GM21381 (cell line): ENCODE data around the gene TECPR2.
"Not testable (repeated sequence)": the region's sequence is repeated elsewhere in the genome, so short reads cannot be mapped to it uniquely, and the experiment has no call there.

ENCODE experiments used
- ATAC-seq: cut with Tn5 transposase; IDR thresholded peaks from one replicate; pipeline ENCODE4 v1.9.1; 2021; ENCODE audit warnings: mild to moderate bottlenecking, moderate library complexity; ENCODE audit not compliant: unreplicated experiment

The TECPR2 gene

DNA sequence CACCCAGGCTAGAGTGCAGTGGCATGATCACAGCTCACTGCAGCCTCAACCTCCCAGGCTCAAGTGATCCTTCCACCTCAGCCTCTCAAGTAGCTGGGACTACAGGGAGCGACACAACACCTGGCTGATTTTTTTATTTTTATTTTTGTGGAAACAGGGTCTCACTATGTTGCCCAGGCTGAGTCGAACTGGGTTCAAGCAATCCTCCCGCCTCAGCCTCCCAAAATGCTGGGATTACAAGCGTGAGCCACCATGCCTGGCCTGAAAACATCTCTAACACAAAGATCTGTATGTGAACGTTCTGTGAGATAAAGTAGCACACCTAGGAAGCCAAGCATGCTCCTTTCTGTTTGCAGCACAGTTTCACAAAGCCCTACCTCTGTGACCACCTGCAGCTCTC, 157.0 kb downstream of the TECPR2 start:
- ATAC-seq: not testable (repeated sequence)

- no peak for ATAC-seq
Measured at GRCh38 chr14:102523200-102523568, 160.4 kb downstream of the TECPR2 start.

DNA sequence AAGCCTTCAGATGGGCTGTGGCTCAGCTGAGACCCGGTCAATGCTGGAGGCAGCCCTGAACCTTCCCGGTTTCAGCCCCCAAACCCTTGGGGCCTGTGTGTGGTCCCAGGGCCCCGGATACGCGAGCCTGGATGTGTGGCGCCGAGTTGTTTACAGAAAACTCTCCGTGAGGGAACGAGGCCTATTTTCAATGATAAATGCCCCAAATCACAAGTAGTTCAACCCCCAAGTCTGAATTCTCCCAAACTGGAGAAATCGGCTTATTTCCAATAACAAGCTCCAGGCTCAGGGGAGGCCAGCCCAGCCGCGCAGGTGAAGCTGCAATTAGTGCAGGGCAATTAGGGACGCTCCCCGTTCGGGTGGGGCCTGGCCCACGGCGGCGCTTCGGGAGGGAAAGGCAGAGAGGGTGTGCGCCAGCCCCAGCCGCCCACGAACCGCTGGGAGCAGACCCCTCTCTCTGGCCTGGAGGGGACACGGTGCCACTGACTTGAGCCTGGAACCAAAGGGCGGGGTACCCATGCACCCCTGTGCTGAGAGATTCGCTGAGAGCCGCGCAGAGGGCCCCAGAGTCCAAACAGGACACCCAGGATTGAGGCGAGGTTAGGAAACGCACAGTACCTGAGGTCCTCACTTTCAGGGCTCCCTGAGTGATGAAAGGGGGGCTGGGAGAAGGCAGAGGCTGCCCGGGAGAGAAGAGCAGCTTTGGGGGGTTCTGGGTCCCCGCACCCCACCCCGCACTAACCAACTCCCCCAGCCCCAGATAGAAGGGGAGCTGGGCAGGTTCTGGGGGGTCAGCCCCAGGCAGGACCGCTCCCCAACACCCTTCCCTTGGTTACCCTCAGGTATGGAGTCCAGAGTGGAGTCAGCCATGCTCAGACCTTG, 161.1 kb downstream of the TECPR2 start:
- ATAC-seq: peak; percentile 2

DNA sequence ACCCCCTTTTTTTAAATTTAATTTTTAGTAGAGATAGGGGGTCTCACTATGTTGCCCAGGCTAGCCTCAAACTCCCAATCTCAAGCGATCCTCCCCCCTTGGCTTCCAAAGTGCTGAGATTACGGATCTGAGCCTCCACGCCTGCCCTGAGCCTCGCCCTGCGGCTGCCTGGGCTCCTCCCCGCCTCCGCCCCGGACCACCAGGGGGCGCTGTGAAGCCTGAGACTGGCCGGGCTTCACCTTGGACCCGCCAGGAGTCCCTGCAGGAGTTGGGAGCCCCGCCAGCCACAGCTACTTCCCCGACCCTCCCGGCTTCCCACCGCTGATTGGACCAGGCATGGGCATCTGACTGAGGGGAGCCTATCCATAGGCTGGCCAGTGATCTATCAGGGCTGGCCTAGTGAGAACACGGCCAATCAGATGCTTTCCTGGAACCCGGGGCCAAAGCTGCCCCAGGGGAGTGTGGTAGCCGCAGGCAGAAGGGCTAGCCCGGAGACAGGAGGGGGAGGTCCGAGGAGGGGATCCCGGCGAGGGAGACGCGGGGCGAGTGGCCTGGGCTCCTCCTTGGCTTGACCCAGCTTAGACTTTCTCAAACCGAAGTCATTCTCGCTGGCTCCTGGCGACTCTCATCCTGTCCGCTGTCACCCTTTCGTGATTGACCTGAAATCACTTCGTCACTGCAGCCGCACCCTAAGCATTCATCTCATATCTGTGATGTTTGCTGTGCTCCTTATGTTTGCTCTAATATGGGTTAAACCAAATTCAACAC, 161.9 kb downstream of the TECPR2 start:
- ATAC-seq: peak; percentile 96

GRCh38 chr14:102525219-102525928, 162.6 kb downstream of the TECPR2 start:
- ATAC-seq: peak; percentile 16

DNA sequence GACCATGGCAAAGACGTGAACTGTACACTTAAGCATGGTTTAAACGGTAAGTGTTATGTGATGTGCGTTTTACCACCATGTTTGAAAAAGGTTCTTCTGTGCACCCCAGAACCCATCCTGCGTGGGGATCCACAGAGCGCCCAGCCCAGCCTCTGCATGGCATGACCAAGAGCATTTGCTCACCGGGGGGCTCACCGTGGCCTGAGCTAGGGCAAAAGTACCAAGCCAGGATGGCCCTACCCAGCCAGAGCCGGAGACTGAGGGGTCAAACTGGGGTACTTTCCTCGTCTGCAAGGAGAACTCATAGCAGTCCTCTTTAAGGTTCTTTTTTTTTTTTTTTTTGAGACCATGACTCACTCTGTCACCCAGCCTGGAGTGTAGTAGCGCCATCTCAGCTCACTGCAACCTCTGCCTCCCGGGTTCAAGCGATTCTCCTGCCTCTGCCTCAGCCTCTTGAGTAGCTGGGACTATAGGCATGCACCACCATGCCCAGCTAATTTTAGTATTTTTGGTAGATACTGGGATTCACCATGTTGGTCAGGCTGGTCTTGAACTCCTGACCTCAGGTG, 163.3 kb downstream of the TECPR2 start:
- ATAC-seq: no peak

DNA sequence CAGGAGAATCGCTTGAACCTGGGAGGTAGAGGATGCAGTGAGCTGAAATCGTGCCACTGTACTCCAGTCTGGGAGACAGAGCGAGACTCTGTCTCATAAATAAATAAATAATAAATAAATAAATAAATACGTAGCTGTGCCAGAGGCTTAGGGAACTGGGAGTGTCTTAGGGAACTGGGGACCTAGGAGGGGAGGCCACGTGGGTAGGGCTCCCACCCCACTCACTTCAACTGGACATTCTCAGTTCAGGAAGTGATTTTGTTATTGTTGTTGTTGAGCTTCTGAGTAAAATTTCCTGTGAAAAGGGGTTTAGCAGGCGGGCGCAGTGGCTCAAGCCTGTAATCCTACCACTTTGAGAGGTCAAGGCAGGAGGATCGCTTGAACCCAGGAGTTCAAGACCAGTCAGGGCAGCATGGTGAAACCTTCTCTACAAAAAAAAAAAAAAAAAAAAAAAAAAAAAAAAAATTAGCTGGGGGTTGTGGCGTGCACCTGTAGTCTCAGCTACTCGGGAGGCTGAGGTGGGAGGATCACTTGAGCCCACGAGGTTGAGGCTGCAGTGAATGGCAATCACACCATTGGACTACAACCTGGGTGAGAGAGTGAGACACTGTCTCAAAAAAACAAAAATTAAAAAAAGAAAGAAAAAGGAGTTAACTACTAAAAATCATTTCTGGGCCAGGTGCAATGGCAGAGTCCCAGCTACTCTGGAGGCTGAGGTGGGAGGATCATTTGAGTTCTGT, 165.9 kb downstream of the TECPR2 start:
- ATAC-seq: no peak

- no peak for ATAC-seq
Measured at GRCh38 chr14:102530828-102531478, 168.2 kb downstream of the TECPR2 start.

GRCh38 chr14:102532204-102532658, 169.5 kb downstream of the TECPR2 start:
- no peak for ATAC-seq

DNA sequence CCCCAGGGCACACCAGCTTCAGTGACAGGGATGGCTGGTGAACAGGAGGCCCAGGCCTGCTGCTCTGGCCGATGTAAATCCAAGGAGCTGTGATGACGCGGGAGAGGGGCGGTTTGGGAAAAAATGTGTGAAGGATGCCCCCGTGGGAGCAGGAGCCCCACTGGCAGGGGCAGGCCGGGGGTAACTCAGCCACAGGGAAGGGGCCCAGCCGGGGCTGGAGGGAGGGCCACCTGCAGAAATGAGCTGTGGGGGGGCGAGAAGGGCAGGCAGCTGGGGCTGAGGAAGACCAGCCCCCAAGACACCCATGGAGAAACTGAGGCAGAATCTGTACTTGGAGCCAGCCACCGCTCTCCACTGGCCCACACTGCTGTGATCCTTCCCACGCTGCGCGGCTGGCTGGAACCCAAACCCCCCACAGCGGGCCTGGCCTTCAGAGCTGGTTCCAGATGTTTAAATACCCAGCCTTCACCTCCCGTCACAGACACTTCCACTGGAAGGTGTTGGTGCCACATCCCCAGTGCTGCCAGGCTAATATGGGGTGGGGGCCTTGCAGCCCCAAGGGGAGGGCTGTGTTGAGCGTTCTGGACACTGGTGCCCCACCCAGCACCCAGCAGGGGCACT, 175.3 kb downstream of the TECPR2 start:
- ATAC-seq: no peak

DNA sequence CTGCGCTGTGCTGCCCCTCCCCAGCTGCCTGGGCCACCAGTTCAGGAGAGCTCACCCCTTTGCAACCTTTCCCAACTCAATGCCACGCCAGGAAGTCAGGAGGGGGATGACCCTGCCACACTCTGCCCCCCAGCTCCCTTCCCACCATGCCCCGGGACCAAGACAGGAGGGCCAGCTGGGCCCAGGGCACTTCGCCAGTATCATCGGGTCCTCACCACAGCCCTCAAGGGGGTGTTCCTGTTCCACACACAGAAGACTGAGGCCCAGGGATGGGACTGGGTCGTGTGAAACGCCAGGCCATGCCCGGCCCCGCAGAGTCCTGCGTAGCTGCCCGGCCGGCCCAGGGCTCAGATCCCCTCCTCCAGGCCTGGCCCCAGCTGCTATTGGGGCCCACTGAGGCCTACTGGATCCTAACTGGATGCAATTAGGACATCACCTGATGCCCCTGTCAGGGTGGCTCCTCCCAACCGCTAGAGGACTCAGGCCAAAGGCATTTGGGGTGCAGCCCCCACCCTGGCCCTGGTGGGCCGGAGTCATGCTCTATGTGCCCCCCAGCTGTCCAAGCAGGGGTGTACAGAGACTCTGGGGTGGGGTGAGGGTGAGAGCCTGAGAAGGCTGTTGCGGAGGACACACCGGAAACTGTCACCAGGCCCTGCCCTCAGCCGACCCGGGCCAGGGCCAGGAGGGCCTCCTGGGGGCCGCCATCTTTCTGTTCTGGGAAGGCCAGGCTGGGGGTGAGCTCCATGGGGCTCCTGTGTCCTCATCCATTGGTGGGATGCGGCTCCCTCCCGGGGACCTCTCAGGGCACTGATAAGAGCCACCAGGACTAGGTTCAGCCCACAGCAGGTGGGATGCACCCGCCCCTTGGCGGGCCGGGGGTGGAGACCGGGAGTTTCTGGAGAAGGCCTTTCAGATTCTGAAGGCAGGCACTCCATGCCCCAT, 176.1 kb downstream of the TECPR2 start:
- ATAC-seq: no peak

DNA sequence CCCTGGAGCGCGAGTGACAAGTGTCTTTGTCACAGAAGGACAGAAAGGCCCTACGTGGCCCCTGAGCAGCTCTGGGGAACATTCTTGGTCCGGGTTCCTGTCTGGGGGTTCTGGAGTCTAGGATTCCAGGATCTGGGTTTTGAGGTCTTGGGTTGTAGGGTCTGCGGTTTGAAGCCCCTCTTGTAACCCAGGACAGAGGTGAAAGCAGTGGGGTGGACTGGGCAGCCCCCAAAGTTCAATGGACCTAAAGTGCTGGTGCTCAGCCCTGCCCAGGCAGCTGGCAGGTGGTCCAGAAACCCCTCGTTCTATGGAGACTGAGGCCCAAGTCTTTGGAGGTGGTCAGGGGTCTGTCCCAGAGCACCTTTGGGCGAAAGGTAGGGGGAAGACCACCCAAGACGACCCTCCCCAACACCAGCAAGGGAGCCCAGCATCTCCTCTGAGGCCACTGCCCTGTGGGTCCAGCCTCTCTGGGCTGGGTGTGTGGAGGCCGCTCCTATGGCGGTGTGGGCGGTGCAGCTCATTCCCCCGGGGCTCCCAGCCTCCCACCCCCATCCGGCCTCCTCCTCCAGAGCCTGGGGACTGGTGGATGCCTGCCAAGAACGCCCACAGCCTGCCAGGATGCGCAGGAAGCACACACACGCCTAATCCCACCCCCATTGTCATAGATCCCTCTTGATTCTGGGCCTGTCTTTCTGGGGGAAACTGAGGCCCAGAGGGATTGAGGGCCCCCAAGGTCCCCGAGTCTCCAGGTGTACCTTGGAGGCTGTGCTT, 177.0 kb downstream of the TECPR2 start:
- no peak for ATAC-seq

DNA sequence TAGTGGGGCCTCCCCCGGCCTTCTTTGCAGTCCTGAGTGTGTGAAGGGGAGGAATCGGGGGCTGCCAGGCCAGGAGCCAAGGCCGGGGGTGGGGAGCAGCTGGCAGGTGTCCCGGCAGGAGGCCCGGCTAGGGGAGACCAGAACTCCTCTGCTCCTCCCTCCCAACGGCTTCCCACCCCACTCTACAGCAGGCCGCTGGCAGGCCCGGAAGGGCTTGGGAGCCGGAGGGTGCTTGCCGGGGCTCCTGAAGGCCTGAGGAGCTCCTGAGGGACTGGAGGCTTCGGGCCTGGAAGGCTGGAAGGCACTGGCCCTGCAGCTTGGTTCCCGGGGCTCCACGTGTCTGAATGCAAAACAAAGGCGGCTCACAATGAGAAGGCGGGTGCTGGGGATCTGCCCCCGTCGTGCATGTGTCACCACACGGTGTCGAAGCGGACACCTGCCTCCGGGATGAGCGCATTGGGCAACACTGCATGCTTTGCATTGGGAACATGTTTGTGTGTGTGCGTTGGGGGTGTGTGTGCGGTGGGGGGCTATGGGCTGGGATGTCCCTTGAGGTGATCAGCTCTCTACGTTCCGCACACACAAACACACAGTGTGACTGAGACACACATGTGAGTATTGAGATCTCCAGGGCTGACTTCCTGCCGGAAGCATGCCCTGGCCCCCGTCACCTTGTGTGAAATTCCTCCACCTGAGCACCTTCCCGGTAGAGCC, 177.7 kb downstream of the TECPR2 start:
- ATAC-seq: no peak

GRCh38 chr14:102541029-102541491, 178.3 kb downstream of the TECPR2 start:
- not testable (repeated sequence) for ATAC-seq

GRCh38 chr14:102541771-102542170, 179.0 kb downstream of the TECPR2 start:
- no peak for ATAC-seq

DNA sequence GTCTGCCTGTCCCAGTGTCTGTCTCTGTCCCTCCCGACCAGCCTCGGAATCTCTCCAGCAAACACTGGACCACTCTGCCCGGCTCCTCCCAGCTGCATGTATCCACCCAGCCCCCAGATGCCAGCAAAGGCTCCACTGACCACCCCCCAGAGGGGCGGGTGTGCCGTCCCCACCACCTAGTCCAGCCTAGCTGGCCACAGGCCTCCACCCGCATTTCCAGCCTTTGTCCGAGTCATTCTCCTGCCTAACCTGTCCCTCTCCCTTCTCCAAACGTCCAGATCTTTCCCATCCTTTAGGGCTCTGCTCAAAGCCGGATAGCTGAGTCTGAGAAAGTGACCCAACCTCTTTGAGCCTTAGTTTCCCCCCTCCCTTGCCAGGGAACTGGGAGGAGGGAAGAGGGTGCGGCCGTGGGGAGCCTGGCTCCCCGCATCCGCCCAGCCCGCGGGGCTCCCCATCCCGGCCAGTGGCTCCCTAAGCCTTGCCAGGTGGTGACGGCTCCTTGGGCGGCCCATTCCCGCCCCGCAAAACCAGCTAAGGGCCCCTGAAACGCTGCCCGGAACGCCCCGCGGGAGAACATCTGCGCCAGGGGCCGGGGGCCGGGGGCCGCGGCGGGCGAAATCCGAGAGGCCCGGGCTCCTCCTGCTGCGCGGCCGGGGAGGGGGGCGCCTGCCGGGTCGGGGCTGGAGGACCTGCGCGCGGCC, 181.5 kb downstream of the TECPR2 start:
- ATAC-seq: no peak
